ENCODE data around the gene APBB3. TPM values are rescaled to one million over a fixed set of nuclear protein-coding genes. Genes with fewer than 3 reads are reported as not detected.

Gene APBB3
- total RNA-seq, 2 experiments from 2014 or later, result 24.1 to 25.0 TPM

DNA sequence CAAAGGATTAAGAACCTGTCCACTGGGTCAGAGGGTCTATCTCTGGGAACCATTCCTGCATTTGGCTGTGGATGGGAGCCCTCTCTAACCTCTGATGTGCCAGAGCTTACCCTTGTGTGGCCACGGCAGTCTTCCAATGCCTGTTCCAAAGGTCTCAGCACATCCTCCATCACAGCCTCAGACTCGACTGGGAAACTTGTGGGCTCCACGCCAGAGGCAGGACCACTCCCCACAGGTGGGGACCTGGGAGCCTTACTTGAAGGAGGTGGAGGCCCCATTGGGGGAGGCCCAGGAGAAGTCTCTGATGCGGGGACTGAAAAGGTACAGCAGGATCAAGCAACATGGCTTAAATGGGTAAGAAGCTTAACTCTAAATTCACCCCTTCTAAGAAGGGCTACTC is 12.5 kb downstream of the APBB3 start:
- Mint-ChIP-seq H3K4me1 (ENCODE audit: low read depth) (peaks cover 80% of the 10 kb centered on the region), H3K4me3 (no peak overlapping the region), H3K27ac (no peak overlapping the region), H3K27me3 (ENCODE audit: low read depth) (no peaks in the 10 kb centered on the region), H3K36me3 (ENCODE audit: low read depth) (peaks cover 64% of the 10 kb centered on the region), H3K9me3 (ENCODE audit: insufficient read depth) (no peaks in the 10 kb centered on the region)
- ATAC-seq, result no peak
- ChIA-PET POLR2A (no interaction called here), CTCF (interaction anchor here (1.4 to 1.5 kb wide), 2 partner anchors 10 to 83 kb away, joined by 4 to 5 read pairs; no protein-coding TSS in a partner anchor)
- DNase-seq, result no peak

DNA sequence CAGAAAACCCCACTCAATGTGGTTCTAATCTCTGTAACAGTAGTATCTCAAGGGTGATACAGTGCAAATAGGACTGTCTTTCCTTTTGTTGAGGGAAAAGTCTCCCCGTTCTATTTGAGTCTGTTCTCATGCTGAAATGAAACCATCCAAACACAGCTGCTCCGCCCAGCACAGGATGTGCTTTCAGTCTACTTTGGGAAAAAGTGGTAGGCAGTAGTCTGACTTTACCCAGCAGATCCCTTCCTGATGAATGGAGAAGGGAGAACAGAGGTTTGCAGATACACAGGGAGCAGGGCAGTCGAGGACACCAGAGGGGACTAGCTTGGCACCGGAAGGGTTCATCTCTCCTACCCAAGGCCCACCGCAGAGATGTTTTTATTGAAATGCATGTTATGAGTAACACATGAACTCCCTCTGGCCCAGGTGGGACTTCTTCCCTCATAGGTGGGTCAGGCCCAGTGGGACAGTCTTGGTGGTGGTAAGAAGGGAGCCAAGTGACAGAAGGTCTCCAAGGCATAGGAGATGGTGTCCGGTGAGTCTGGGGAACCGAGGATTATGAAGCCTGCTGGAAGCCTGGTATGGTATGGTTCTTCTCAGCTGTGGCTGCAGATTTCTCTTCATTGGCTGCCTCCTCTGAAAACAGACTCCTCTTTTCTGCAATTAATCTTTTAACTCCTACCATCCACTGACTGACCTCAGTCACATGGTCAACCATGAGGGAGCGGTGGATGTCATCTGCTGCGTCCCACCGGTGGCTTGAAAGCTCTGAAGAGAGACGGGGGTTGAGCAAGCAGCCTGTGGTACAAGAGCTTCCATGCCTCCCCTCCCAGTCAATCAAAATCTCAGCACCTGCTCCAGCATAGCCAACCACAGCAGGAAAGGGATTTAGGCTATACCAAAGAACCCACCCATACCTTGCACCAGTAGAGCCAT is 14.0 kb downstream of the APBB3 start:
- Mint-ChIP-seq H3K4me1 (ENCODE audit: low read depth) (peaks cover 69% of the 10 kb centered on the region), H3K27me3 (ENCODE audit: low read depth) (no peaks in the 10 kb centered on the region), H3K4me3 (no peak overlapping the region), H3K36me3 (ENCODE audit: low read depth) (peaks cover 53% of the 10 kb centered on the region), H3K9me3 (ENCODE audit: insufficient read depth) (no peaks in the 10 kb centered on the region), H3K27ac (peak overlapping the region; percentile 69)
- no peak for ATAC-seq
- CTCF ChIA-PET, result interaction anchor here (1.4 kb wide), 1 partner anchor 85 kb away, joined by 4 read pairs; no protein-coding TSS in a partner anchor
- no peak for DNase-seq
- POLR2A ChIA-PET, result interaction anchor here (0.8 to 4.2 kb wide), 2 partner anchors 11 to 97 kb away, joined by 3 to 22 read pairs; partner anchors contain the start of genes IK and NDUFA2

DNA sequence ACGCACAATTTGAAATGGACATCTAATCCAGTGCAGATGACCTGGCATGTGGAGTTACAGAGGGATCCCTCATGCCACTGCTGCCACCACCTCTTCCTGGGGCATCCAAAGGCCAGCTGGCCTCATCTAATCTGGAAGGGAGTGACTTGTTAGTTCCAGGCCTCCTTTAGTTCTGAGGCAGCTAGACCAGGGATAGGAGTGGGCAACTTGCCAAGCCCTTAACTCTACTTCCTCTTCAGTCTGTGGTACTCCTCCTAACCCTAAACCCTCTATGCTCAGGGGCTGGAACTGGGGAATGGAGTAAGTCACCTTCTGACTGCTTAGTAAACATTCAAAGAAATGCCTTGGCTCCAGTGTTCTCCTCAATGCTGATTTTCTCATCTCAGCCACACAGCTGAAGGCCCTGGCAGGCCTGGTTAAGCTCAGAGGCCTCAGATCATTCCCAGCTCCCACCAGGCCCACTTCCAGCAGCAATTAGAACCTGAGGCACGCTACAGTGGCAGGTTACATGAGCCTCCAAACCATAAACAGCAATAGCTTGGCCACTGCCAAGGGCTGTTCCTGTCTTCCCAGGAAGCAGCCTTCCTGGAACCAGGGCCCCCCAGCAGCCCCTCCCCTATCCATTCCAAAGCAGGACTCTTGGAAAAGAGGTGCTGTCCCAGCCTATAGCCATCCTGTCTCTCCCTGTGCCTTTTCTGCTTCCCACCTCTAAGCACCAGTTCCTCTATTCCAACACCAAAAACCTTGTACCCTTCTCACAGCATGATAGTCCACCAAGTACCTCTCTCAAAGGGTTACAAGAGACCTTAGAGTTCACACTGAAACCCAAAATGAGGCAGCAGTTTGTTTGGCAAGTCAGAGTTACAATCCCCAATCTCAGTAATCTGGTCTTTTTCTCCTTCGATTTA is 14.9 kb downstream of the APBB3 start:
- POLR2A ChIA-PET, result interaction anchor here (3.2 to 4.2 kb wide), 2 partner anchors 8 to 98 kb away, joined by 22 to 39 read pairs; partner anchors contain the start of genes IK, NDUFA2 and SRA1
- no peak for ATAC-seq
- peaks cover 52% of the 10 kb centered on the region for H3K36me3 Mint-ChIP-seq (ENCODE audit: low read depth)

DNA sequence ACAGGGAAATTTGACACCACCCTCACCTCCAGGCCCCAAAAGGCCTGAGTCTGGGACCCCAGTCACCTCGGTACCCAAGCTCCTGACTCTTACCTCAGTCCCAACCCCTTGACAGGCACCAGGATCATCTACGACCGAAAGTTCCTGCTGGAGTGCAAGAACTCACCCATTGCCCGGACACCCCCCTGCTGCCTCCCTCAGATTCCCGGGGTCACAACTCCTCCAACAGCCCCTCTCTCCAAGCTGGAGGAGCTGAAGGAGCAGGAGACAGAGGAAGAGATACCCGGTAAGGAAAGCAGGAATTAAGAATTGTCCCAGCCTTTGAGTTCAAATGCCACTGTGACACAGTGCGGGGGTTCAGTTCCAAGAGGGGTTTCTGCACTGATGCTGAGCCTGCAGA is 15.6 kb downstream of the APBB3 start:
- ATAC-seq, result no peak
- Mint-ChIP-seq H3K9me3 (ENCODE audit: insufficient read depth) (no peaks in the 10 kb centered on the region), H3K36me3 (ENCODE audit: low read depth) (peaks cover 50% of the 10 kb centered on the region), H3K4me3 (peak overlapping the region; percentile 80), H3K27me3 (ENCODE audit: low read depth) (no peaks in the 10 kb centered on the region), H3K27ac (peak overlapping the region; percentile 95), H3K4me1 (ENCODE audit: low read depth) (peaks cover 53% of the 10 kb centered on the region)
- DNase-seq, result no peak
- POLR2A ChIA-PET, result interaction anchor here (0.8 to 4.2 kb wide), 7 partner anchors 9 to 155 kb away, joined by 3 to 39 read pairs (median 16); partner anchors contain the start of genes APBB3, IK, NDUFA2 and SLC35A4
- CTCF ChIA-PET, result interaction anchor here (1.0 to 2.9 kb wide), 5 partner anchors 84 to 176 kb away, joined by 3 to 20 read pairs (median 3); partner anchors contain the start of gene CD14

More for the DNA sequence above, 14.9 kb downstream of the APBB3 start:
- Mint-ChIP-seq H3K4me3 (peak overlapping the region; percentile 24), H3K4me1 (ENCODE audit: low read depth) (peaks cover 60% of the 10 kb centered on the region), H3K9me3 (ENCODE audit: insufficient read depth) (no peaks in the 10 kb centered on the region), H3K27me3 (ENCODE audit: low read depth) (no peaks in the 10 kb centered on the region), H3K27ac (peak overlapping the region; percentile 95)
- DNase-seq, result no peak
- CTCF ChIA-PET, result interaction anchor here (1.0 to 2.9 kb wide), 3 partner anchors 83 to 161 kb away, joined by 3 to 20 read pairs (median 6); partner anchors contain the start of gene CD14

DNA sequence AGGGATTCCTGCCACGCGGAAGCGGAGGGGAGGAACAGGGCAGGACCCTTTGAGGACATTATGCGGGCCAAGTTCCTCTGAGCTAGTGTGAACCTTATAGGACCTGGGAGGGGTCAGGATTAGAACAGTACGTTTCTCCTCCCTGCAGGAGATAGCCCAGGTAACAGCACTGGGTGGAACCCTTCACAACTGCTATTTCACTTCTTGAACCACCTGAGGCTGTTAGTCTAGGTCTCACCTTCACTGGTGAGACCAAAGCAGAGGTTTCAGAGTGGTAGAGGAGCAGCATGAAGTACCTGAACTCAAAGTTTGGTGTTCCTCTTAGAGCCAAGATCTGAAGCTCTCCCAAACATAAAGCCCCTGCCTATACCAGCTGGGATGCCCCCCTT is 16.1 kb downstream of the APBB3 start:
- Mint-ChIP-seq H3K4me3 (peak overlapping the region; percentile 80), H3K9me3 (ENCODE audit: insufficient read depth) (no peaks in the 10 kb centered on the region), H3K27ac (peak overlapping the region; percentile 95), H3K36me3 (ENCODE audit: low read depth) (peaks cover 48% of the 10 kb centered on the region), H3K4me1 (ENCODE audit: low read depth) (peaks cover 48% of the 10 kb centered on the region), H3K27me3 (ENCODE audit: low read depth) (no peaks in the 10 kb centered on the region)
- ChIA-PET POLR2A (interaction anchor here (0.8 to 4.2 kb wide), 13 partner anchors 9 to 155 kb away, joined by 3 to 39 read pairs (median 6); partner anchors contain the start of genes ANKHD1, APBB3, IK and NDUFA2), CTCF (interaction anchor here (0.7 to 2.9 kb wide), 14 partner anchors 8 to 189 kb away, joined by 3 to 20 read pairs (median 4); partner anchors contain the start of genes CD14, IK, NDUFA2 and SRA1)
- no peak for DNase-seq
- no peak for ATAC-seq

DNA sequence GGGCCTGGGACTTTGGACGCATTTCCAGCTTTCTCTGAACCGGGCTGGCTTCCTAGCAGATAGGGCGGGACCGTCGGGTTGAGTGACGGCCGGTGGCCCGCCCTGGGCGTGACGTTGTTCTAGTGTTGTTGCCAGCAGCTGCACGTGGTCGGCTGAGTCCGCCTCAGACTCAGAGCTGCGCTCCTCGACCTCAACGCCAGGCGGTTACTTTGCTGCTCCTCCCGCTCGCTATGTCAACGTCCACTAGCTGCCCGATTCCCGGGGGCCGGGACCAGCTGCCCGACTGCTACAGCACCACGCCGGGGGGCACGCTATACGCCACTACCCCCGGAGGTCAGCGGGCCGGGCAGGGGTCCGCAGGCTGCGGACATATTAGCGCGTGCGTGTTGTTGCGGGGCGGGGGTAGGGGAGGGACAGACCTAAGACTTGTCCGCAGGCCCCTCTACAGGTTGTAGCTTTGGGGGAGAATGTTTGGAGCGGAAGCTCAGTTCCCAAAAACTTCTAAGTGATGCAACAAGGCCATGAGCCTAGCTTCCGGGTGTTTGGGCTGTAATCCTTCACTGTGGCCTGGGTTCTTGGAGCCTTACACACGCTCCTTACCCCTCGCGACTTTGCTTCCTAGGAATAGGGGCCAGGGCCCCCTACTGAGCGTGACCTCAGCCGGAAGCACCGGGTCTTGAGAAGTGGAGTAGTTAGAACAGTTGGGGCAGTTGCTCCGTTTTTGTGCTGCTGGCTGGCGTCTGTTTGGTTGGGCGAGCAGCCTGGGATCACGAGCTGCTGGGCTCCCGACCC is 16.7 kb downstream of the APBB3 start, which contains the start of gene EIF4EBP3:
EIF4EBP3 (plus strand) TSS at position 155 of the 792 bp plus-strand sequence; CDS start at position 231, 76 bp downstream.
- ChIA-PET POLR2A (interaction anchor here (0.8 to 4.2 kb wide), 15 partner anchors 9 to 204 kb away, joined by 3 to 39 read pairs (median 6); partner anchors contain the start of genes ANKHD1, APBB3, IK and NDUFA2), CTCF (interaction anchor here (0.6 to 2.9 kb wide), 21 partner anchors 9 to 202 kb away, joined by 3 to 20 read pairs (median 4); partner anchors contain the start of genes CD14, HBEGF, IK and NDUFA2)
- peaks cover 42% of the 10 kb centered on the region for H3K4me1 Mint-ChIP-seq (ENCODE audit: low read depth)
- peak; percentile 91 for DNase-seq
- no peaks in the 10 kb centered on the region for H3K27me3 Mint-ChIP-seq (ENCODE audit: low read depth)
- peak; percentile 97 for ATAC-seq
- H3K27ac Mint-ChIP-seq, result peak within 1 kb of the TSS; percentile 95
- peak within 1 kb of the TSS; percentile 80 for H3K4me3 Mint-ChIP-seq
- no peaks in the 10 kb centered on the region for H3K9me3 Mint-ChIP-seq (ENCODE audit: insufficient read depth)
- H3K36me3 Mint-ChIP-seq (ENCODE audit: low read depth), result peaks cover 46% of the 10 kb centered on the region

DNA sequence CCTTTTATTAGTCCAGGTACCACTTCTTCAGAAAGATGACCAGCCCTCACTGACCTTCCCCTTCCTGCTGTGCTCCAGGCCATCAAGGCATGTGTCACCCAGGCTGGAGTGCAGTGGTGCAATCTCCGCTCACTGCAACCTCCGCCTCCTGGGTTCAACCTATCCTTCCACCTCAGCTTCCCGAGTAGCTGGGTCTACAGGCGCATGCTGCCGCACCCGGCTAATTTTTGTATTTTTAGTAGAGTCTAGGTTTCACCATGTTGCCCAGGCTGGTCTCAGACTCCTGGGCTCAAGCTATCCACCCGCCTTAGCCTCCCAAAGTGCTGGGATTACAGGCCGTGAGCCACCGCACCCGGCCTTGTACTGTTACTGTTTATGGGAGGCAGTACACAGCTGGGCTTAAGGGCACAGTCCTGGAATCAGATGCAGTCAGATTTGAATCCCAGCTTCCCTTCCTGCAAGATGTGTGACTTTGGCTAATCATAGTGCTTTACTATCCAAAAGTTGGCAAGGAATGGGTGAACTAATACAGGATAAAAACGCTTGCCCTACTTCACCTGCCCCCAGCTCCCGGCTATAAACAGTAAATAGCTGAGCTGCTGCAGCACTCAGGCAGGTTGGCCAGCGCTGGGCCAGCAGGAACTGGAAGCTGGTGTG is 17.4 kb downstream of the APBB3 start:
- Mint-ChIP-seq H3K9me3 (ENCODE audit: insufficient read depth) (no peaks in the 10 kb centered on the region), H3K4me1 (ENCODE audit: low read depth) (peaks cover 41% of the 10 kb centered on the region), H3K27me3 (ENCODE audit: low read depth) (no peaks in the 10 kb centered on the region), H3K27ac (peak overlapping the region; percentile 95), H3K4me3 (peak overlapping the region; percentile 80), H3K36me3 (ENCODE audit: low read depth) (peaks cover 46% of the 10 kb centered on the region)
- DNase-seq (peak; percentile 20), ATAC-seq (no peak)
- CTCF ChIA-PET, result interaction anchor here (0.6 to 2.9 kb wide), 14 partner anchors 9 to 201 kb away, joined by 3 to 20 read pairs (median 4); partner anchors contain the start of genes CD14, HBEGF, IK and NDUFA2
- POLR2A ChIA-PET, result interaction anchor here (1.0 to 4.2 kb wide), 13 partner anchors 8 to 203 kb away, joined by 3 to 39 read pairs (median 6); partner anchors contain the start of genes ANKHD1, APBB3, IK and NDUFA2

DNA sequence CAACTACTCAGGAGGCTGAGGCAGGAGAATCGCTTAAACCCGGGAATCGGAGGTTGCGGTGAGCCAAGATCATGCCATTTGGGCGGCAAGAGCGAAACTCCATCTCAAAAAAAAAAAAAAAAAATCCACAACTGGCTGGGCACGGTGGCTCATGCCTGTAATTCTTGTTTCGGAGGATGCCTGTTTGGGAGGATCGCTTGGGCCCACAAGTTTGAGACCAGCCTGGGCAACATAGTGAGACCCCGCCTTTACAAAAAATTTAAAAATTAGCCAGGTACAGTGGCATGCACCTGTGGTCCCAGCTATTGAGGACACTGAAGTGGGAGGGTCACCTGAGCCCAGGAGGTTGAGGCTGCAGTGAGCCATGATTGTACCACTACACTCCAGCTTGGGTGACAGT is 18.8 kb downstream of the APBB3 start:
- ATAC-seq, result no peak
- Mint-ChIP-seq H3K27me3 (ENCODE audit: low read depth) (no peaks in the 10 kb centered on the region), H3K27ac (no peak overlapping the region), H3K36me3 (ENCODE audit: low read depth) (peaks cover 48% of the 10 kb centered on the region), H3K4me3 (no peak overlapping the region), H3K9me3 (ENCODE audit: insufficient read depth) (no peaks in the 10 kb centered on the region), H3K4me1 (ENCODE audit: low read depth) (peaks cover 33% of the 10 kb centered on the region)
- CTCF ChIA-PET, result no interaction called here
- POLR2A ChIA-PET, result interaction anchor here (1.1 to 4.2 kb wide), 2 partner anchors 12 to 102 kb away, joined by 5 to 22 read pairs; partner anchors contain the start of genes IK, NDUFA2 and SRA1
- no peak for DNase-seq

DNA sequence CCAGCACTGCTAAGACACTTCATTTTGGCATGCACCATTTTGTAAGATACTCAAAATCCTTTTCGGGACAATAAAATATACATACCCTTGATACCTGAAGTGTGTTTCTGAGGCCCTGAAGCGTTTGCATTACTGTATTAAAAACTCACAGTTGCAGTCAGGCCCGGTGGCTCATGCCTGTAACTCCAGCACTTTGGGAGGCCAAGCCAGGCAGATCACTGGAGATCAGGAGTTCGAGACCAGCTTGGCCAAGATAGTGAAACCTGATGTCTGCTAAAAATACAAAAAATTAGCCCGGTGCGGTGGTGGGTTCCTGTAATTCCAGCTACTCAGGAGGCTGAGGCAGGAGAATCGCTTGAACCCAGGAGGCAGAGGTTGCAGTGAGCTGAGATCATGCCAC is 19.4 kb downstream of the APBB3 start:
- peaks cover 29% of the 10 kb centered on the region for H3K4me1 Mint-ChIP-seq (ENCODE audit: low read depth)
- peak overlapping the region; percentile 14 for H3K27ac Mint-ChIP-seq
- H3K9me3 Mint-ChIP-seq (ENCODE audit: insufficient read depth), result no peaks in the 10 kb centered on the region
- peaks cover 48% of the 10 kb centered on the region for H3K36me3 Mint-ChIP-seq (ENCODE audit: low read depth)
- CTCF ChIA-PET, result no interaction called here
- ATAC-seq, result no peak
- no peak for DNase-seq
- H3K4me3 Mint-ChIP-seq, result no peak overlapping the region
- POLR2A ChIA-PET, result no interaction called here
- H3K27me3 Mint-ChIP-seq (ENCODE audit: low read depth), result no peaks in the 10 kb centered on the region

DNA sequence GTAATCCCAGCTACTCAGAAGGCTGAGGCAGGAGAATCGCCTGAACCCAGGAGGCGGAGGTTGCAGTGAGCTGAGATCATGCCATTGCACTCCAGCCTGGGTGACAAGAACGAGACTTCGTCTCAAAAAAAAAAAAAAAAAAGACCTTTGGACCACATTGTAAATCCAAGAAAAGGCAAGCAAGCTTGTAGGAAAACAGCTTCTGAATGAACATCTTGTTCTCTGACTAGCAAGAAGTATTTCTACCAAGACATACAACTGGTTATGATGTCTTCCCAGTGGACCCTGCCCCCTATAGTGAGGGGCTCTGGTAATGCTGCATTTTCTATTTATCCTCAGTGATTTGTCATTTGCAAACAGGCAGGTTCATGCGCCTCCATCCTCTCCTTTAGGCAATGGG is 21.4 kb downstream of the APBB3 start:
- H3K27me3 Mint-ChIP-seq (ENCODE audit: low read depth), result no peaks in the 10 kb centered on the region
- ChIA-PET POLR2A (interaction anchor here (0.7 kb wide), 1 partner anchor 16 kb away, joined by 3 read pairs; no protein-coding TSS in a partner anchor), CTCF (no interaction called here)
- H3K4me1 Mint-ChIP-seq (ENCODE audit: low read depth), result peaks cover 9% of the 10 kb centered on the region
- DNase-seq (no peak), ATAC-seq (no peak)
- H3K27ac Mint-ChIP-seq, result no peak overlapping the region
- no peaks in the 10 kb centered on the region for H3K9me3 Mint-ChIP-seq (ENCODE audit: insufficient read depth)
- H3K4me3 Mint-ChIP-seq, result no peak overlapping the region
- H3K36me3 Mint-ChIP-seq (ENCODE audit: low read depth), result peaks cover 45% of the 10 kb centered on the region

Data from activated CD8-positive, alpha-beta T cell treated with anti-CD3 and anti-CD28 coated beads, Interleukin-2, amount 10 ng/mL, durations not matched to agents 7 days and 5 days (primary cell).